ENCODE results near the gene SLC27A3. TPM values are rescaled to one million over a fixed set of nuclear protein-coding genes. Genes with fewer than 3 reads are reported as not detected.
A peak's percentile ranks its signal among the peaks of the same experiment; 100 is the strongest.

The SLC27A3 gene
- total RNA-seq, 1 donor from 2014 or later = 105 TPM

- peak; percentile 37 for DNase-seq
- Histone ChIP-seq H3K4me1 (peaks cover 22% of the 10 kb centered on the region), H3K36me3 (peaks cover 38% of the 10 kb centered on the region), H3K27ac (peak overlapping the region; percentile 62), H3K27me3 (no peaks in the 10 kb centered on the region), H3K9me3 (no peaks in the 10 kb centered on the region), H3K4me3 (no peak overlapping the region)
- ATAC-seq = no peak
- intact Hi-C loops (cut with DNase I) = no loop called here
- TF ChIP-seq CTCF (IDR thresholded peaks at IDR 0.05) = no peak
Observed at GRCh38 chr1:153805886-153806719, 30.9 kb downstream of the SLC27A3 start.

GRCh38 chr1:153816283-153816889 is 41.2 kb downstream of the SLC27A3 start:
- no peak for TF ChIP-seq CTCF (IDR thresholded peaks at IDR 0.05)
- H3K4me1 ChIP-seq = no peaks in the 10 kb centered on the region
- peaks cover 78% of the 10 kb centered on the region for H3K36me3 ChIP-seq
- intact Hi-C loops (cut with DNase I) = loop anchor here (10.0 kb wide), 1 partner anchor 108 kb away; the partner anchor contains the start of gene GATAD2B
- H3K9me3 ChIP-seq = no peaks in the 10 kb centered on the region
- no peak overlapping the region for H3K4me3 ChIP-seq
- peak; percentile 21 for DNase-seq
- H3K27me3 ChIP-seq = no peaks in the 10 kb centered on the region
- no peak for ATAC-seq
- no peak overlapping the region for H3K27ac ChIP-seq

GRCh38 chr1:153818876-153819275 is 43.7 kb downstream of the SLC27A3 start:
- peaks cover 60% of the 10 kb centered on the region for H3K36me3 ChIP-seq
- H3K27ac ChIP-seq = no peak overlapping the region
- DNase-seq (no peak), ATAC-seq (no peak)
- H3K9me3 ChIP-seq = no peaks in the 10 kb centered on the region
- intact Hi-C loops (cut with DNase I) = loop anchor here (10.0 kb wide), 1 partner anchor 106 kb away; the partner anchor contains the start of gene GATAD2B
- no peak overlapping the region for H3K4me3 ChIP-seq
- H3K27me3 ChIP-seq = no peaks in the 10 kb centered on the region
- no peak for TF ChIP-seq CTCF (IDR thresholded peaks at IDR 0.05)
- no peaks in the 10 kb centered on the region for H3K4me1 ChIP-seq

- no peak overlapping the region for H3K27ac ChIP-seq
- ATAC-seq (no peak), DNase-seq (no peak)
- no peak overlapping the region for H3K4me3 ChIP-seq
- TF ChIP-seq CTCF (IDR thresholded peaks at IDR 0.05) = no peak
- no peaks in the 10 kb centered on the region for H3K4me1 ChIP-seq
- H3K9me3 ChIP-seq = no peaks in the 10 kb centered on the region
- intact Hi-C loops (cut with DNase I) = no loop called here
- no peaks in the 10 kb centered on the region for H3K27me3 ChIP-seq
- H3K36me3 ChIP-seq = peaks cover 33% of the 10 kb centered on the region
Observed at GRCh38 chr1:153827168-153827964, 52.2 kb downstream of the SLC27A3 start.

Other genes with a start within 250 kb of the SLC27A3 start
- gene S100A6, start 239.4 kb upstream of the SLC27A3 start, total RNA-seq = 1,046 TPM
- not detected for gene S100A5, start 234.5 kb upstream of the SLC27A3 start, total RNA-seq
- 377 TPM for gene S100A4, start 229.6 kb upstream of the SLC27A3 start, total RNA-seq
- gene S100A3, start 226.1 kb upstream of the SLC27A3 start, total RNA-seq = 1.3 TPM
- gene S100A2, start 209.6 kb upstream of the SLC27A3 start, total RNA-seq = 5.6 TPM
- 69.6 TPM for gene S100A16, start 162.3 kb upstream of the SLC27A3 start, total RNA-seq
- 112 TPM for gene S100A14, start 159.1 kb upstream of the SLC27A3 start, total RNA-seq
- gene S100A13, start 147.9 kb upstream of the SLC27A3 start, total RNA-seq = 76.1 TPM
- gene S100A1, start 147.0 kb upstream of the SLC27A3 start, total RNA-seq = not detected
- gene CHTOP, start 141.3 kb upstream of the SLC27A3 start, total RNA-seq = 63.5 TPM
- 32.7 TPM for gene SNAPIN, start 116.7 kb upstream of the SLC27A3 start, total RNA-seq
- 86.1 TPM for gene ILF2, start 104.4 kb upstream of the SLC27A3 start, total RNA-seq
- 69.4 TPM for gene NPR1, start 96.7 kb upstream of the SLC27A3 start, total RNA-seq
- 72.3 TPM for gene INTS3, start 47.4 kb upstream of the SLC27A3 start, total RNA-seq
- gene GATAD2B, start 147.6 kb downstream of the SLC27A3 start, total RNA-seq = 55.1 TPM
- gene DENND4B, start 171.3 kb downstream of the SLC27A3 start, total RNA-seq = 83.7 TPM
- gene CRTC2, start 183.2 kb downstream of the SLC27A3 start, total RNA-seq = 52.7 TPM
- gene SLC39A1, start 188.1 kb downstream of the SLC27A3 start, total RNA-seq = 120 TPM
- gene CREB3L4, start 192.5 kb downstream of the SLC27A3 start, total RNA-seq = 10.5 TPM
- 129 TPM for gene JTB, start 202.3 kb downstream of the SLC27A3 start, total RNA-seq
- 103 TPM for gene RAB13, start 210.9 kb downstream of the SLC27A3 start, total RNA-seq
- 1,693 TPM for gene RPS27, start 215.4 kb downstream of the SLC27A3 start, total RNA-seq

All from upper lobe of right lung (tissue), 1 donor.